ENCODE results near the gene TRIM72.

TRIM72 gene

DNA sequence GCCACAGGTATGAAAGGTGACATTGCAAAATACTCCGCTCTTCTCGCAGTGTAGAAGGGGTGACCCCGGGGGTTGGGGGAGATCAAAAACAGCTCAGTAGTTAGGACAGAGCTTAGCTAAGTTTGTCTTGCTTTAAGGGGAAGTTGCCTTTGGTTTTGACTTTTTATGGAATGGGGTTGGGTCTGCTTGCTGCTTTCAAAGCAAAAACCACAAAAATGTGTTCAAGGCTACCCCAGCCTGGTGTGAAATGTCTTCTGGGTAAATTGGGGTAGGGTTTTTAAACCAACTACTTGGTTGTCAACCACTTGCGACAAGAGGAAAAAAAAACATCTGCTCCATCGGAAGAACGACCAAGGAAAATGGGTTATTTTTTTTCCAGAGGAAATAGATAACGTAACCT lies 27.7 kb upstream of the TRIM72 start:
- H3K9ac ChIP-seq (ENCODE audit: low read length) = no peak overlapping the region
- H2AFZ ChIP-seq (ENCODE audit: low read depth, low read length) = no peak overlapping the region
- no peak overlapping the region for H3K4me2 ChIP-seq (ENCODE audit: low read length)
- no peak overlapping the region for H3K4me3 ChIP-seq (ENCODE audit: low read length)
- H3K79me2 ChIP-seq (ENCODE audit: low read length) = peaks cover 100% of the 10 kb centered on the region
- H3K36me3 ChIP-seq (replicated peaks; ENCODE audit: low read depth, low read length) = peaks cover 95% of the 10 kb centered on the region
- TF ChIP-seq EZH2phosphoT487 (IDR thresholded peaks at IDR 0.05; ENCODE audit: low read depth) = no peak
- TF ChIP-seq, protein P1, sequence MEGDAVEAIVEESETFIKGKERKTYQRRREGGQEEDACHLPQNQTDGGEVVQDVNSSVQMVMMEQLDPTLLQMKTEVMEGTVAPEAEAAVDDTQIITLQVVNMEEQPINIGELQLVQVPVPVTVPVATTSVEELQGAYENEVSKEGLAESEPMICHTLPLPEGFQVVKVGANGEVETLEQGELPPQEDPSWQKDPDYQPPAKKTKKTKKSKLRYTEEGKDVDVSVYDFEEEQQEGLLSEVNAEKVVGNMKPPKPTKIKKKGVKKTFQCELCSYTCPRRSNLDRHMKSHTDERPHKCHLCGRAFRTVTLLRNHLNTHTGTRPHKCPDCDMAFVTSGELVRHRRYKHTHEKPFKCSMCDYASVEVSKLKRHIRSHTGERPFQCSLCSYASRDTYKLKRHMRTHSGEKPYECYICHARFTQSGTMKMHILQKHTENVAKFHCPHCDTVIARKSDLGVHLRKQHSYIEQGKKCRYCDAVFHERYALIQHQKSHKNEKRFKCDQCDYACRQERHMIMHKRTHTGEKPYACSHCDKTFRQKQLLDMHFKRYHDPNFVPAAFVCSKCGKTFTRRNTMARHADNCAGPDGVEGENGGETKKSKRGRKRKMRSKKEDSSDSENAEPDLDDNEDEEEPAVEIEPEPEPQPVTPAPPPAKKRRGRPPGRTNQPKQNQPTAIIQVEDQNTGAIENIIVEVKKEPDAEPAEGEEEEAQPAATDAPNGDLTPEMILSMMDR (IDR thresholded peaks at IDR 0.05; ENCODE audit: low read depth, low read length) = no peak
- peaks cover 13% of the 10 kb centered on the region for H3K4me1 ChIP-seq (ENCODE audit: low read length)
- H4K20me1 ChIP-seq (ENCODE audit: insufficient read depth, low read length) = peaks cover 99% of the 10 kb centered on the region
- no peaks in the 10 kb centered on the region for H3K9me3 ChIP-seq (ENCODE audit: insufficient read depth, low read length)
- no peak overlapping the region for H3K27ac ChIP-seq (ENCODE audit: low read length)
- no peaks in the 10 kb centered on the region for H3K27me3 ChIP-seq (ENCODE audit: low read depth, low read length)

DNA sequence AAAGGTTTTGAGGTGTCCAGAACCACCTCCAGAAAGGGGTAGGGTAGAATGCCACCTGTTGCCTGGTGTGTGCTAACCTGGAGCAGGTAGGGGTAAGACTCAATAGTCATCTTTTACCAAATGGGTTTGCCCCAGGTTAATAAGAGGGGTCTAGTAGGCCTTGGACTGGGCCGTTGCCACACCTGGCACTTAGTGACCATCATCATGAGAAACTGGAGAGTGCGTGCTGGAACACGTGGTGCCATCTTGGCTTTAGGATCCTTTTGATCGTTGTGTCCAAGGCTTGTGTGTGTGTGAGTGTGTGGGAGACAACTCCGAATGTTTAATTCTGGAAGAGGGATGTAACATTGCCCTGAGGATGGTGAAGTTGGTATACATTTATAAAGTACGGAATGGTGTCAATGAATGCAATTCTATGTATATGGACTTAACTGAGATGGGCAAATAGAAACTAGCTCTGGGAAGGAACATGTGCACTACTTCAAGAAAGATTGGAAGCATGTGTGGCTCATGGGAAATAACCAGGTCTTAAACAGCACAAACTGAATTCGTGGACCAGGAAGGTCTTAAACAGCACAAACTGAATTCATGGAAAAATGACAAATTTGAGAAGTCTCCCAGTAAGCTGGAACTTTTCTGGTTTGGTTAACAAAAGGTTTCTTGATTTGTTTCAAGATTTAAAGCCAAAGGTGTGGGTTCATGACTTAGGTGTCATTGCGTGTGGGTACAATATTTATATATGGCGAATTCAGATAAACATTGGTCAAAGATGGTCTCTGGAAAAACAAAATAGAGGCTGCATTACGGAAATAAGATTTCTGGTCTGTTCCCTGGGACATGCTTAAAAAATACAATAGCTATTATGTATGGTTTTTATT lies 26.8 kb upstream of the TRIM72 start:
- Histone ChIP-seq H3K9ac (ENCODE audit: low read length) (no peak overlapping the region), H3K36me3 (replicated peaks; ENCODE audit: low read depth, low read length) (peaks cover 97% of the 10 kb centered on the region), H3K27ac (ENCODE audit: low read length) (no peak overlapping the region), H3K79me2 (ENCODE audit: low read length) (peaks cover 94% of the 10 kb centered on the region), H3K4me1 (ENCODE audit: low read length) (peaks cover 11% of the 10 kb centered on the region), H3K4me3 (ENCODE audit: low read length) (no peak overlapping the region), H4K20me1 (ENCODE audit: insufficient read depth, low read length) (peaks cover 97% of the 10 kb centered on the region), H3K27me3 (ENCODE audit: low read depth, low read length) (no peaks in the 10 kb centered on the region), H2AFZ (ENCODE audit: low read depth, low read length) (no peak overlapping the region), H3K4me2 (ENCODE audit: low read length) (no peak overlapping the region), H3K9me3 (ENCODE audit: insufficient read depth, low read length) (no peaks in the 10 kb centered on the region)
- TF ChIP-seq, protein P1 (IDR thresholded peaks at IDR 0.05; ENCODE audit: low read depth, low read length) = no peak
- no peak for TF ChIP-seq EZH2phosphoT487 (IDR thresholded peaks at IDR 0.05; ENCODE audit: low read depth)

DNA sequence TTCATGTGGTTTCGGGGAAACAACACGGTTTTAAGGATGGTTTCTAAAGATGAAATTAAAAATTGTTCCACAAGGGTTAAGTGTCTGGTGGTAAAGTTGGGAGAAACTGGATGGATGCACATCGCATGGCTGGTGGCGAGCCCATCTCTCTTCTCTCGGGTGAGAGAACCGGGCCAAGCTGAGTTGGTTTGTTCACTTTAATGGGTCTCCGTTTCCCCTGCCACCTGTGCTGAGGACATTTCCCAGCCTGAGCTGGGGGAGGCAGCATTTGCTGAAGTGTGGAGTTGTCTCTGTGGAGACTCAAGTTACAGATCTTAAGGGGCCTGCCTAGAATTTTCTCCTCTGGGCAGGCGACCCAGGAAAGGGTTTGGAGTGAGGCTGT lies 26.1 kb upstream of the TRIM72 start:
- Histone ChIP-seq H3K27me3 (ENCODE audit: low read depth, low read length) (no peaks in the 10 kb centered on the region), H3K4me2 (ENCODE audit: low read length) (no peak overlapping the region), H3K79me2 (ENCODE audit: low read length) (peaks cover 91% of the 10 kb centered on the region), H3K36me3 (replicated peaks; ENCODE audit: low read depth, low read length) (peaks cover 96% of the 10 kb centered on the region), H3K9me3 (ENCODE audit: insufficient read depth, low read length) (no peaks in the 10 kb centered on the region), H3K4me1 (ENCODE audit: low read length) (peaks cover 5% of the 10 kb centered on the region; the same call in 1 of the 2 replicates), H2AFZ (ENCODE audit: low read depth, low read length) (no peak overlapping the region), H3K27ac (ENCODE audit: low read length) (no peak overlapping the region), H4K20me1 (ENCODE audit: insufficient read depth, low read length) (peaks cover 96% of the 10 kb centered on the region), H3K4me3 (ENCODE audit: low read length) (no peak overlapping the region), H3K9ac (ENCODE audit: low read length) (no peak overlapping the region)
- TF ChIP-seq, protein P1 (IDR thresholded peaks at IDR 0.05; ENCODE audit: low read depth, low read length) = no peak
- TF ChIP-seq EZH2phosphoT487 (IDR thresholded peaks at IDR 0.05; ENCODE audit: low read depth) = no peak

DNA sequence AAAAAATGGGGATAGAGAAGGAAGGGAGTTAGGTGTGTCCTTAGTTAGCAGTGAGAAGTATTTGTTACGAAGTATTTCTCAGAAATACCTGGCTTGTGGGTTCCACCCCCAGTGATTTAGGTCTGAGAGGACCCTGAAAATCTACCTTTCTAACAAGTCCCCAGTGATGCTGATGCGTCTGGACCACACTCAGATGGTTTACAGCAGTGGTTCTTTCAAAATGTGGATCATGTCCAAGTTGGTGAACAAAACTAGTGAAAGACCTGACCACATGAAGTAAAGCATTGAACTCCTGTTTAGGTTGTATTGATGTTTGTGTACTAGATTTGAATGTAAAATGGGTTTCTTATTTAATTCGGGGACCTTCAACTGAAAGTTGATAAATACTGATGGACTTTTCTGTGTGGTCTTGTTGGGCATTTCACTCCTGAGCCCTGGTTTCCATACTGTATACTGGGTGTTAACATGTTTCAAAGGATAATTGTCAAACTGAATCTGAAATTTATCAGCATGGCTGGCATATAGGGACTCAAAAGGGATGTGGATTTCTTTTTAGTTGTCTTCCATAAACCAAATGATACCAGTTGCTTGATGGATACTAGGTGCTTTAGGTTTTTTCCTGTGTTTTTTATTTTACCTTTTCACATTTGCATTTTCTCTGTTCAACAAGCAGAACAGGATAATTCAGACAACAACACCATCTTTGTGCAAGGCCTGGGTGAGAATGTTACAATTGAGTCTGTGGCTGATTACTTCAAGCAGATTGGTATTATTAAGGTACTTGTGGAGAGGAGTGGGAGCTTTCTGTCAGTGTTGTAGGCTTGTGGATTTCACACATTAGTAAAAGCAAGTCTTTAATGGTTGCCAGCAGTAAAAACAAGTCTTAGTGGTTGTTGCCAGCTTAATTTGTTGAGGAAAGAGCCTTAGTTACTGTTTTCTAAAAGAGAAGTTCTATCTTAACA lies 25.2 kb upstream of the TRIM72 start:
- Histone ChIP-seq H3K36me3 (replicated peaks; ENCODE audit: low read depth, low read length) (peaks cover 96% of the 10 kb centered on the region), H3K79me2 (ENCODE audit: low read length) (peaks cover 88% of the 10 kb centered on the region), H3K27ac (ENCODE audit: low read length) (no peak overlapping the region), H3K4me3 (ENCODE audit: low read length) (no peak overlapping the region), H3K4me2 (ENCODE audit: low read length) (no peak overlapping the region), H2AFZ (ENCODE audit: low read depth, low read length) (no peak overlapping the region), H4K20me1 (ENCODE audit: insufficient read depth, low read length) (peaks cover 96% of the 10 kb centered on the region), H3K4me1 (ENCODE audit: low read length) (0 out of 2 replicates have a peak, but pooled peaks cover 2% of the 10 kb centered on the region), H3K9me3 (ENCODE audit: insufficient read depth, low read length) (no peaks in the 10 kb centered on the region), H3K27me3 (ENCODE audit: low read depth, low read length) (no peaks in the 10 kb centered on the region), H3K9ac (ENCODE audit: low read length) (no peak overlapping the region)
- TF ChIP-seq, protein P1 (IDR thresholded peaks at IDR 0.05; ENCODE audit: low read depth, low read length) = no peak
- TF ChIP-seq EZH2phosphoT487 (IDR thresholded peaks at IDR 0.05; ENCODE audit: low read depth) = no peak
